Superior temporal gyrus (tissue), 1 donor: ENCODE data around the gene LRBA.
"Not testable (repeated sequence)": the region's sequence is repeated elsewhere in the genome, so short reads cannot be mapped to it uniquely, and the experiment has no call there.

Experiments
- DNase-seq: peaks from one replicate; pipeline ENCODE4 v3.0.0-alpha.2; 2016; ENCODE audit errors: extremely low spot score

Gene LRBA

GRCh38 chr4:150673793-150674192 lies 341.3 kb downstream of the LRBA start:
- no peak for DNase-seq

- no peak for DNase-seq
Measured at GRCh38 chr4:150668824-150669223, 346.3 kb downstream of the LRBA start.

- no peak for DNase-seq
Measured at GRCh38 chr4:150664935-150665334, 350.1 kb downstream of the LRBA start.

- DNase-seq: no peak
Measured at GRCh38 chr4:150662686-150663085, 352.4 kb downstream of the LRBA start.

- not testable (repeated sequence) for DNase-seq
Measured at GRCh38 chr4:150661551-150661950, 353.5 kb downstream of the LRBA start.

- DNase-seq: not testable (repeated sequence)
Measured at GRCh38 chr4:150658258-150658657, 356.8 kb downstream of the LRBA start.

- DNase-seq: no peak
Measured at GRCh38 chr4:150656891-150657290, 358.2 kb downstream of the LRBA start.

- DNase-seq: no peak
Measured at GRCh38 chr4:150650751-150651150, 364.3 kb downstream of the LRBA start.

GRCh38 chr4:150648123-150648522 lies 367.0 kb downstream of the LRBA start:
- no peak for DNase-seq

GRCh38 chr4:150647008-150647407 lies 368.1 kb downstream of the LRBA start:
- DNase-seq: no peak

- no peak for DNase-seq
Measured at GRCh38 chr4:150641612-150642011, 373.5 kb downstream of the LRBA start.

- no peak for DNase-seq
Measured at GRCh38 chr4:150632639-150633038, 382.4 kb downstream of the LRBA start.

GRCh38 chr4:150628073-150628472 lies 387.0 kb downstream of the LRBA start:
- DNase-seq: no peak

- no peak for DNase-seq
Measured at GRCh38 chr4:150625033-150625432, 390.1 kb downstream of the LRBA start.

GRCh38 chr4:150624055-150624454 lies 391.0 kb downstream of the LRBA start:
- no peak for DNase-seq

- DNase-seq: no peak
Measured at GRCh38 chr4:150619042-150619441, 396.0 kb downstream of the LRBA start.

- DNase-seq: no peak
Measured at GRCh38 chr4:150609131-150609530, 406.0 kb downstream of the LRBA start.

- DNase-seq: no peak
Measured at GRCh38 chr4:150600812-150601445, 414.2 kb downstream of the LRBA start.

GRCh38 chr4:150599547-150599946 lies 415.5 kb downstream of the LRBA start:
- no peak for DNase-seq

- DNase-seq: no peak
Measured at GRCh38 chr4:150598909-150599308, 416.2 kb downstream of the LRBA start.

- DNase-seq: no peak
Measured at GRCh38 chr4:150593996-150594395, 421.1 kb downstream of the LRBA start.

GRCh38 chr4:150591904-150592303 lies 423.2 kb downstream of the LRBA start:
- DNase-seq: no peak

- no peak for DNase-seq
Measured at GRCh38 chr4:150591406-150591805, 423.7 kb downstream of the LRBA start.

- no peak for DNase-seq
Measured at GRCh38 chr4:150590631-150591030, 424.5 kb downstream of the LRBA start.
